NCI-H2171 (cell line): ENCODE results near the gene SPDYE16.
"Not testable (repeated sequence)": the region's sequence is repeated elsewhere in the genome, so short reads cannot be mapped to it uniquely, and the experiment has no call there.

ENCODE experiments used
- DNase-seq: peaks from one replicate; lab custom pipeline; 2025; lab: John Stamatoyannopoulos, UW

SPDYE16 gene, protein sequence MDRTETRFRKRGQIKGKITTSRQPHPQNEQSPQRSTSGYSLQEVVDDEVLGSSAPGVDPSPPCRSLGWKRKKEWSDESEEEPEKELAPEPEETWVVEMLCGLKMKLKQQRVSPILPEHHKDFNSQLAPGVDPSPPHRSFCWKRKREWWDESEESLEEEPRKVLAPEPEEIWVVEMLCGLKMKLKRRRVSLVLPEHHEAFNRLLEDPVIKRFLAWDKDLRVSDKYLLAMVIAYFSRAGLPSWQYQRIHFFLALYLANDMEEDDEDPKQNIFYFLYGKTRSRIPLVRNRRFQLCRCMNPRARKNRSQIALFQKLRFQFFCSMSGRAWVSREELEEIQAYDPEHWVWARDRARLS

DNA sequence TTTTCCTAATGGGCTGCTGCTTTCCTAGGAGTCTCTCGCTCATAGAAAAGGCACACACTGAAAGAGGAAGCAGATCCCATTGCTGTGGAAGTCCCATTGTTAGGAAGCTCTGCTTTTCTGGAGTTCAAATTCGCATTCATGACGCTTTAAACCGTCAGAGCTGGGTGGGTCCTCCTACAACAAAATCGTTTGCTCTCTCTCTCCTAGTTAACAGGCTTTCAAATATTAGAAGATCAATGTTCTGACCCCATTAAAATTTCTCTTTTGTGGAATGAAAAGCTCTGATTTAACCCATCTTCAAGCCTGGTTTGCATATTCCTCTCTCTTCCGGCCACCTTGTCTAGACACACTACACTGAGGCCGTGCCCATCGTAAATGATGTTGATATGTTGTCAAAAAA, at the start of gene SPDYE16:
Gene SPDYE16 (minus strand): TSS at position 101 of the 400 bp plus-strand sequence. CDS start 1,838 bp downstream, outside the sequence.
- not testable (repeated sequence) for DNase-seq

DNA sequence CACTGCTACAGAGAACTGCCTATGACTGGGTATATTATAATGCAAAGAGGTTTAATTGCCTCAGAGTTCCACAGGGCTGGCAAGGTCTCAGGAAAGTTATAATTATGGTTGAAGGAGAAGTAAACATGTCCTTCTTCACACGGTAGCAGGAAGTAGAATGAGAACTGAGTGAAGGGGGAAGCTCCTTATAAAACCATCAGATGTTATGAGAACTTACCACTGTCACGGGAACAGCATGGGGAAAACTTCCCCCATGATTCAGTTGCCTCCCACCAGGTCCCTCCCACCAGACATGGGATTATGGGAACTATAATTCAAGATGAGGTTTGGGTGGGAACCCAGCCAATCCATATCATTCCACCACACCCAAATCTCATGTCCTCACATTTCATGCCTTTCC, 49.6 kb upstream of the SPDYE16 start:
- DNase-seq: not testable (repeated sequence)

DNA sequence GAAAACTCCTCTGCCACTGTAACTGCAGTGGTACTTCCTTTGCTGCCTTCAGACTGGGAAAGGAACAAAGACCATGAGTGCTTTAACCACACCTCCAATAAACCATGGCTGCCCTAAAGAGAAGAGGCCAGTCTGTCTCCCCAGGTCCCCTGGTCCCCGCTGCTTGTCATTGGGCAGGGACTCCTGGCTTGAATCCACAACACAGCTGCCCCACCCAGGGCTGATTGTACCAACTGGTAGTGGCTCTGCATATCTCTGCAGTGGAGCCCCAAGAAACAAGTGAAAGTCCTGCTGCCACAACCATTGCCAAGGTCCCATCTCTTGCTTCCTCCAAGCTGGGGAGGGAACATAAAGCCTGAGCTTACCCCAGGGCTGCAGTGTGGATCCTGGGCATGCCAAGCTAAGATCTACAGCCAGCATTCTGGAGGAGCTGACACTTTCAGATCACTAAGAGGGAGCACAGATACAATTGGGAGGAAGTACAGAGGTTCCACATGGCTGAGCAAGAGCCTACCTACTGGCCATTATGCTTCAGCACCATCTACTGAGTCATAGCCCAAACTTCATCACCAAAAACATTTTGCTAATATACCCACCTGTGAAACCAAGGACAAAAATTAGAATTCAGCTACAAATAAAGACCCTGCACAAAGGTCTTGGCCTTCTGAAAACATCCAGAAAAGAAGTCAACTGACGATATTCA, 48.7 kb upstream of the SPDYE16 start:
- DNase-seq: not testable (repeated sequence)

DNA sequence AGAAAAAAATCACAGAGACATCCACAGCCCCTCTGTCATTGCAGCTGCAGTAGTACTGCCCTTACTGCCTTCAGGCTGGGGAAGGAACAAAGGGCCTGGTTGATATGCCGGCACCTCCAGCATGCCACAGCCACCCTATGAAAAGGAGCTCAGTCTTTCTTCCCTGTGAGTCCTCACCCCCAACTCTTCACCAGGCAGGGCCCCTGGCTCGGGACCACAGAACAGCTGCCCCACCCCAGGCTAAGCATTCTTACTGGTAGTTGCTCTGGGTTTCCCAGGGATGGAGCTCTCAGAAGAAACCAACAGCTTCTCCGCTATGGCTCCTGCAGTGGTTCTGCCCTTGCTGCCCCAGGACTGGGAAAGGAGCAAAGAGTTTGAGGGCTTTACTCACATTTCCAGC, 47.9 kb upstream of the SPDYE16 start:
- not testable (repeated sequence) for DNase-seq

DNA sequence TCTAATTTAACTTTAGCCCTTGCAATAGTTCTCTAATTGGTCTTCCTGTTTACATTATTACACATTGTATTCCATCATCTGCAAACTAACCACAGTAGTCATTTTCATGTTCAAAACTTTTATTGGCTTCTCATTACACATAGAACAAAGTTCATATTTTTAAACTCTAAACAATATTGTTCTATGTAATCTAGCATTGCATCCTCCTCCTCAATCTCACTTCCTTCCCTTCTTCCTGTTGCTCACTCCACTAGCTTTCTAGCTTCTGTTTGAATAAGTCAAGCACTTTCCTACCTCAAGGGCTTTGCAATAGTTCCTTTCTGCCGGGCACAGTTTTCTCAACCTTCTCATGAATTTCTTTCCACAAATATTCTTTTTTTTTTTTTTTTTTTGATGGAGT, 45.5 kb upstream of the SPDYE16 start:
- not testable (repeated sequence) for DNase-seq

DNA sequence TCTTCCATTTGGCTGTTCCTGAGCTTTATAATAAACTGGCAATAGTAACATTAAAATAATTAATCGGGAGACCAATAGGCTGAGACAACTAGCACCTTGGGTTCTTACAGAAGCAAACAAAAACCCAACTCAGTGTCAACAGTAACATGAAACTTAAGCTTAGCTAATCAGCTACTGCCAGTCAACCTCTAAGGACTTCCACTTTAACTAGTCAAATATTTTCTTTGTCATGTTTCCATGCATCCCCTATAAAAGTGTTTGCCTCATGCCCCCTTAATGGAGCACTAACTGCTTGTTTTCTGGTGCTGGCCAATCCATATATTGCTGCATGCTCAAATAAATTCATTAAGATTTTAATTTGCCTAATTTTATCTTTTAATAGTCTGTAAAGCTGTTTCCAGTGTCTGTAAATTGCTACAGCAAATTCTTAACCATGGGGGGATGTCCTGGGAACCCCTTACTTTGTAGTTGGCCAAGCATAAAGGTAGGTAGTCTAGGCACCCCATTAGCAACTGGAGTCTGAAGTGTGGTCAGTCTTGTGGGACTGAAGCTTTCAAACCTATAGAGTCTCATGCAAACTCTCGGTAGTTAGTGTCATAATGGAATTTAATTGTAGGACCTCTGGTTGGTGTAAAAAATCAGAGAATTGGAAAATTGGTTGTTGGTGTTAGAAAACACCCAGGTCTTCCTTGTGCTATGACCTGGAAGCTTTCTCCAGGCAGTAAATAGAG, 43.7 kb upstream of the SPDYE16 start:
- not testable (repeated sequence) for DNase-seq

DNA sequence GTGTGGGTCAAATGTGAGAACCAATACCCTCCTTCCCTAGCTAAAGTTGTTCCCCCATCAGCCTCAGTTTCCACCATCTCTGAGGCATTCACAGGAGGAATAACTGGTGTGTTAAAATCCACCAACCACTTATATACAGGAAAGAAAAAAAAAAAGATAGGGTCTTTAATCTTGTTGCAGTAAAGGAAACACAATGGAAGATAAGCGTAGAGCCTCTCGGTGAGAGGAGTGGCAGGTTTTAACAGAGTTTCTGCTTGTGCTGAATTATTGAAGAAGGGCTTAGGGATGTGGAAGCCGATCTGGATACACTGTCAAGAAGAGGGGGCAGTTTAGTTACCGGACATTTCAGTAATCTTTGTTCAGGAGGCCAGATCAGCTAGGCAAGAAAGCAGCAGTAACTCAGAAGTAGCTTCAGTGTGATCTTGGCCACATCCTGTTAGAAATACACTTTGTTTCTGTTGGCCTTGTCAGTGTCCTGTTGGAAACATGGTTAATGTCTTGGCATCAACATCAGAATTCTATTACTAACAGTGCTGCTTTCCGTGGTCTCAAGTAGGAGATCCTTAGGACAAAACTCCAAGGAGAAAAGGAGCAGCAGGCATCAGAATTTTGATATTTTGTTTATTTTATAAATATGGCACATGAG, 40.7 kb upstream of the SPDYE16 start:
- not testable (repeated sequence) for DNase-seq

DNA sequence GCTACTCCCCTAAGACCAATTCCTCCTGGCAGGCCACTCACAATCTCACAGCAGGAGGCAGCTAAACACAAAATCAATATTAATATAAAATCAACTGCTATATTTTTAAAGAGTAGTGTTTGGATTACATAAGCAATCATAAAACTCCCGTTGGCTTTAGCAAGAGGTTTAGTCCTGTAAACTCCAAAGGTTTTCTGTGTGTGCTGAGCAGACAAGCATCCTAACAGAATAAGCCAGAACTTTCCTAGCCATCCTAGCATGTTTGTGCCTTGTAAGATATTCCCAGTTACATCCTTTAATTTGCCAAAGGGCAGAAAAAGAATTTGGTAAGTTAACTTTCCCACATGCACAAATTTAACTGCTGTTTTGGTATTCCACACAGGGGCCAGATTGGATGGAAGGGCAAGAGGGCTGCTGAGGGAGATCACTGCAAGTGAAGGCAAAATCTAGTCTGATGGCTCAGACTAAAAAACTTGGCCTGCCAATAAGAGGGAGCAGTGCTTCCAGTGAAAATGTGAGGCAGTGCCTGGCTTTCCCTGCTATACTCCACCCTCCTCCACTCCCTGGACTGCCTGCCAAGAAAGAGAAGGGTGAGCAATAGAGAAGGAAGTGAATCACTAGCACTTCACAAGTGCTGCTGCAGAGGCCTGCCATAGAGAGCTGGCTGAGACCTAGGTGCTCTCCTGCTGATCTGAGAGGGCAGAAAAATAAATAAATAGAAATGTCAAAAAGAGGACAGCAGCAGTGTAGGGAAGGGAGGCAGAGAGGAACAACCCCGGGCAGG, 39.9 kb upstream of the SPDYE16 start:
- not testable (repeated sequence) for DNase-seq

DNA sequence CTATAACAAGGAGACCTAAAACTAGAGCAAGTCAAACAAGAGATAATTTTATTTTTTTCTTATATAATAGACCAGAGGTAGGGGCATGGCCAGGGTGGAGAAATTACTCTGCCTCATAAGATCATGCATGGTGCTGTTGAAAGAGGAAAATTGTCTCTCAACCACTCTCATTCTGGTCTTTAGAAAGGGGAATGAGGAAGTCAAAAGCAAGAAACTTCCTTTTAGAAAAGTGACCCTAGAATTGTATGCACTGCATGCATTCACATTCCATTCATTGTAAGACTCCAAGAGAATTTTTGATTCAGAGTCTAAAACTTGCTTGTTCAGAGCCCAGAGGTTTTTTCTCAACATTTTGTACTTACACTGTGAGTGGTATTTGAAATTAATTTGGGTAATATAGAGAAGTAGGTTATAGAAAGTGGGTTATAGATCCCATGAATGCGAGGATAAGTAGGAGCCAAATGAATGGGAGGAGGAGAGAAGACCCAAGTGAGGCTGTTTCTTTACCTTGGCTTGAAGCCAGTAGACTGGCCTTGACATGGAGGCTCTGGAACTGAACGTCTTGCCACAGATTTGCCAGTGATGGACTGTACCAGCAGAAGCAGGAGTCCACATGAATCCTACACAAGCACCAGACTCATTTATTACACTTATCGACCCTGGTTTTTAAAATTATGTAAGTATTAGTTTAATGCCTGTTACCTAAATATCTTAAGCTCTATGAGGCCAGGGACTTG, 33.0 kb upstream of the SPDYE16 start:
- not testable (repeated sequence) for DNase-seq

DNA sequence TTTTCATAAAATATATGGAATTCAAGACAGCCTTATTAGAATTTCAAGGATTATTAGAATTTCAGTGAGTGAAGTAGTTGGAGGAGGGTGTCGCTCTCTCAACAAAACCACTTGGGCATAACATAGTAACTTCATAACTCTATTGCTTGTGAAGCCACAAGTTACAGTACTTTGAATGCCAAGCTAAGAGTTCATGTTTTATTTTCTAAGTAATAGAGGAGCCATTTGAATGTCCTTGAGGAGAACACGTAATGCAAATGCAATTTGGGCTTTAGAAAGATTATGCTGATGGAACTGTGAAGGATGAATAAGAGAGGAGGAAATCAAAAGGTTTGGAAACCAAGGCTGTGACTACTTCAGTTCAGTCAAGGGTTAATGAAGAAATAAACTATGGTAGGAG, 32.3 kb upstream of the SPDYE16 start:
- DNase-seq: not testable (repeated sequence)

DNA sequence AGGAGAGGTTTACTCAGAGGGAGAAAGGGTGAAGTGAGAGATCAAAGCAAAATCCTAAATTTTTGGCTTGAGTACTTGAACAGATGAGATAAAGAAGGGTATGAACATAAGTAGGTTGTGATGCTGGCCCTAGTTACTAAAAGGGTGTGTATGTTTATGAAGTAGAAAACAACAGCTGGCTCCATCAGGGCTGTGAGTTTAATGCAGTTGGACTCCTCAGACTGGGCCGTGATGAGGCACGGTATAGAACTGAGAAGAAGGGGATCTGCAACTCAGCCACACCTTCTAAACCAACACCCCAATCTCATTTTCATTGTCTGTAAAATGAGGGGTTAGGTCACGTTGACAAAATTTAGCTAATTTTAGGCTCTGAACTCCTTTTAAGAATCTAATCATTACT, 29.2 kb upstream of the SPDYE16 start:
- DNase-seq: not testable (repeated sequence)

DNA sequence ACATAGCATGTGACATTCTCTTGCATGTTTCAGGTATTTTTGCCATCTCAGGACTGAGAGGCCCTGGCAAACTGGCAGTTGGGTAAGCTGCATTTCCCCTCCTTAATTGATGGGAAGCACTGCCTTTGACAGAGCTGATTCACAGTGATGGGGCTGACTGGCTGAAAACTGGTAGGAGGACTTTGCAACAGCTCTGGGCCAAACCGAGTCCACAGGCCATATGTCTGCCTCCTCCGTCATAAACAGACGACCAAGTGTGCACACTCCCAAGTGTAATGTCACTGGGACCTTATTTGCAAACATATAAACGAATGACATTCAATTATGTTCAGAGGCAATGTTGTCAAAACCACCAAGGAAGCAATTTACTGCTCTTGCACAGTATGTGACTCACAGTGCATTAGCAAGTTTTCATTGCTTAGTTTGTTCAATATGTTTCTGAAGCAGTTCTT, 27.3 kb upstream of the SPDYE16 start:
- not testable (repeated sequence) for DNase-seq

DNA sequence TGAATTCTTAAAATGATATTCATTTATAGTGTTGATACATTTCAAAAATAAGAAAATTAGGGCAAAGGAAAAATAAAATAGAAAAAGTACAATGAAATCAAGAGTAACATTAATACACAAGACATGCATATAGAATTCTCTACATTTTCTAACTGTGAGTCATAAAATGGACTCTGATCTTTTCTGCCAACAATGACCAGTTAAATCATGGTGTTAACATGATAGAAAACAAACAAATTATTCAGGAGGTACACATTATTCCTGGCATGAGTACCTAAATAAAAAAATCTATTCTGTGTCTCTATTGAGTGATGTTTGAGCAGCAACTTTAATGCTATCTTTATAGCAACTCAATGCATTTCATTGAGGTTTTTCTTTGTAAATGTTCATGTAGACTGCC, 25.6 kb upstream of the SPDYE16 start:
- DNase-seq: not testable (repeated sequence)

DNA sequence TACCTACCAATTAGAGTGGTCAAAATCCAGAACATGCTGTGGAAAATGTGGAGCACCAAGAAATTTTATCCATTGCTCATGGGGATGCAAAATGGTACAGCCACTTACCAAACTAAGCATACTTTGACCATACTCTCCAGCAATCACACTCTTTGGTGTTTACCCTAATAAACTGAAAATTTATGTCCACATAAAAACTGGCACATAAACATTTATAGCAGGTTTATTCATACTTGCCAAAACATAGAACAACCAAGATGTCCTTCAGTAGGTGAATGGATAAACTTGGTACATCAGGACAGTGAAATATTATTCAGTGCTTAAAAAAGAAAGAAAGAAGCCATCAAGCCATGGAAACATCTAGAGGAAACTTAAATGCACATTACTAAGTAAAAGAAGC, 24.7 kb upstream of the SPDYE16 start:
- DNase-seq: not testable (repeated sequence)

DNA sequence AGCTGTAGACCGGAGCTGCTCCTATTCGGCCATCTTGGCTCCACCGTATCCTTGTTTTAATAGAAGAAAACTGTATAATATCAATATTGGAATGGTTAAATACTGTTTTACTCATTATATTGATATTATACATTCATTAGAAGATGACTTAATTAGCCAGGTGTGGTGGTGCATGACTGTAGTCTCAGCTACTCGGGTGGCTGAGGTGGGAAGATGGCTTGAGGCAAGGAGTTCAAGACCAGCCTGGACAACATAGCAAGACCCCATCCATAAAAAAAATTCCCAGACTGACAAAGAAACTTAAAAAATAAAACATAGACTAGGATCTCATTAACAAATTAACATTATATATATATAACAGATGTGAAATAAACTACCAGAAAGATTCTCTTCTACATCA, 24.2 kb upstream of the SPDYE16 start:
- not testable (repeated sequence) for DNase-seq

DNA sequence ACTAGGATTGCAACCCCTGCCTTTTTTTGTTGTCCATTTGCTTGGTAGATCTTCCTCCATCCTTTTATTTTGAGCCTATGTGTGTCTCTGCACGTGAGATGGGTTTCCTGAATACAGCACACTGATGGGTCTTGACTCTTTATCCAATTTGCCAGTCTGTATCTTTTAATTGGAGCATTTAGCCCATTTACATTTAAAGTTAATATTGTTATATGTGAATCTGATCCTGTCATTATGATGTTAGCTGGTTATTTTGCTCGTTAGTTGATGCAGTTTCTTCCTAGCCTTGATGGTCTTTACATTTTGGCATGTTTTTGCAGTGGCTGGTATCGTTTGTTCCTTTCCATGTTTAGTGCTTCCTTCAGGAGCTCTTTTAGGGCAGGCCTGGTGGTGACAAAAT, 21.9 kb upstream of the SPDYE16 start:
- DNase-seq: not testable (repeated sequence)

DNA sequence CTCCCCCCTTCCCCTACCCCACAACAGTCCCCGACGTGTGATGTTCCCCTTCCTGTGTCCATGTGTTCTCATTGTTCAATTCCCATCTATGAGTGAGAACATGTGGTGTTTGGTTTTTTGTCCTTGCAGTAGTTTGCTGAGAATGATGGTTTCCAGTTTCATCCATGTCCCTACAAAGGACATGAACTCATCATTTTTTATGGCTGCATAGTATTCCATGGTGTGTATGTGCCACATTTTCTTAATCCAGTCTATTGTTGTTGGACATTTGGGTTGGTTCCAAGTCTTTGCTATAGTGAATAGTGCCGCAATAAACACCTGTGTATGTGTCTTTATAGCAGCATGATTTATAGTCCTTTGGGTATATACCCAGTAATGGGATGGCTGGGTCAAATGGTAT, 18.2 kb upstream of the SPDYE16 start:
- DNase-seq: not testable (repeated sequence)

DNA sequence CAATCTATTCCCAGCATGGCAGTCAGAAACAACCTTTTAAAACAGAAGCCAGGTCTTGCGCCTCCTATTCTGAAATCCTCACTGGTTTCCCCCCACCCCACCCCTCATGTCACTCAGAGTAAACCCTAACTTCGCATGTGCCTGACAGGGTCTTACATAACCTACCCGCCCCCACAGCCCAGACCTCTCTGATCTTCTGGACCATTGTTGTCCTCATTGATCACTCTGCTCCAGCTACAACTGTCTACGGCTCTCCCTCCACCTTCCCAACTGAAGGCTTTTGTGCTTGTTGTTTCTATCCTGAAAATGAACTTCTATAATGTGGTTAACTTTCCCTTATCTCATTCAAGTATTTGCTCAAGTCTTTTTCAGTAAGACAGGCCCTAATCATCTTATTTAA, 17.1 kb upstream of the SPDYE16 start:
- DNase-seq: not testable (repeated sequence)

DNA sequence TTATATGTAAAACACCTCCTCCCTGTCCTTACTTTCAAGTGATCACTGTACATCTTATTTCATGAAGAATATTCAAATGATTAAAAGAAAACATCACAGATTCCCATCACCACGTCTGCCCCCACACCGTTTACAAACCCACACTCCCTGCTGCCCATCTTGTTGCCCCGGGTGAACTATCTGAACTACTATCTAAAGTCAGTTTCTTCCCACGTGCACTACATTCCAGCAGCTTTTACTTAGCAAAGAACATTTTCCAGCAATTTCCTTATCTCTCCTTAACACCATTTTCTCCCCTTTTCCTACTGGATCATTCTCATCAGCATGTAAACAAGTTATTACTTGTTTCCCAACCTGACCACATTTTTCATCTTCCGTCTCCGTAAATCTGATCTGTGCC, 16.6 kb upstream of the SPDYE16 start:
- not testable (repeated sequence) for DNase-seq

DNA sequence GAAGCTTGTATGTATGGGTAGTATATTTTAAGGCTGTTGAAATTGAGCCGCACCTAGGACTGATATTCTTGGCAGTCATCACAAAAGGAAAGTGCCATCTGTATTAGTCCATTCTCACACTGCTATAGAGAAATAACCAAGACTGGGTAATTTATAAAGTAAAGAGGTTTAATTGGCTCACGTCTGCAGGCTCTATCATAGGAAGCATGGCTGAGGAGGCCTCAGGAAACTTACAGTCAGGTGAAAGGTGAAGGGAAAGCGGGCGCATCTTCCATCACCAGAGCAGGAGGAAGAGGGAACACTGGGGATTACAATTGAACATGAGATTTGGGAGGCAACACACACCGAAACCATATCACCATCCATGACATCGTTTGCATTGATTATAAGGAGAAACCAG, 8.9 kb upstream of the SPDYE16 start:
- DNase-seq: not testable (repeated sequence)
